Breast epithelium (tissue), 3 donors: ENCODE data around the gene IFI16.

Experiments used
- CTCF ChIP-seq, 3 donors: fragments of 450-650 bp; IDR thresholded peaks; one replicate each; pipeline ENCODE4 v1.5.1; 2016 to 2017; ENCODE audit warnings: antibody characterized with exemption in 3 of 3, mild to moderate bottlenecking in 3 of 3, moderate library complexity in 3 of 3
- POLR2A ChIP-seq: fragments of 450-650 bp; IDR thresholded peaks from one replicate; pipeline ENCODE4 v1.6.1; 2016; ENCODE audit warnings: antibody characterized with exemption, mild to moderate bottlenecking, moderate library complexity

GRCh38 chr1:159056069-159056698 is 46.5 kb downstream of the IFI16 start:
- TF ChIP-seq CTCF (IDR thresholded peaks at IDR 0.05) (no peak), POLR2A (no peak)
